Gastrocnemius medialis (tissue), 4 donors: Measurements from ENCODE around the gene TMSB10. TPM values are rescaled to one million over a fixed set of nuclear protein-coding genes. Genes with fewer than 3 reads are reported as not detected.

ENCODE experiments used
- ATAC-seq, 2 donors: fragments of 150-250 bp; one replicate each; pipeline ENCODE4 v1.9.1; 2016
- DNase-seq, 2 donors: peaks; one replicate each; pipeline ENCODE4 v3.0.0-alpha.2; 2019
- H3K27ac ChIP-seq, 4 donors: fragments of 200-600 bp; sonication (generic); 1 replicate in 1 of 4; 2 replicates in 3 of 4; pipeline ENCODE4 v1.5.1; 2016 to 2018; ENCODE audit warnings: mild to moderate bottlenecking in 2 of 4, moderate library complexity in 1 of 4
- H3K27me3 ChIP-seq, 3 donors: fragments of 200-600 bp; sonication (generic) in 2 of 3; 1 replicate in 1 of 3; 2 replicates in 2 of 3; pipeline versions ENCODE4 v1.5.1 to v1.6.0; 2016 to 2019; ENCODE audit warnings: mild to moderate bottlenecking in 1 of 3, moderate library complexity in 1 of 3
- H3K36me3 ChIP-seq, 2 donors: fragments of 200-600 bp; sonication (generic) in 1 of 2; one replicate each; pipeline ENCODE4 v1.5.1; 2017 to 2018
- H3K4me1 ChIP-seq, 2 donors: fragments of 200-600 bp; sonication (generic) in 1 of 2; one replicate each; pipeline ENCODE4 v1.5.1; 2016 to 2017; ENCODE audit warnings: mild to moderate bottlenecking in 2 of 2
- H3K4me3 ChIP-seq, 4 donors: fragments of 200-600 bp; sonication (generic) in 3 of 4; 1 replicate in 1 of 4; 2 replicates in 3 of 4; pipeline ENCODE4 v1.5.1; 2016 to 2019; ENCODE audit warnings: mild to moderate bottlenecking in 2 of 4
- H3K9me3 ChIP-seq, 3 donors: fragments of 200-600 bp; sonication (generic) in 2 of 3; 1 replicate in 1 of 3; 2 replicates in 2 of 3; pipeline ENCODE4 v1.5.1; 2016 to 2019
- CTCF ChIP-seq, 5 experiments: fragments of 450-650 bp in 3 of 5; fragments of 200-600 bp in 2 of 5; sonication (generic) in 2 of 5; IDR thresholded peaks in 4 of 5; conservative IDR thresholded peaks in 1 of 5; 1 replicate in 4 of 5; 2 replicates in 1 of 5; pipeline ENCODE4 v1.5.1; 2016 to 2019; ENCODE audit warnings: antibody characterized with exemption in 5 of 5, mild to moderate bottlenecking in 3 of 5, moderate library complexity in 3 of 5
- POLR2A ChIP-seq, 2 donors: fragments of 450-650 bp; IDR thresholded peaks; one replicate each; pipeline ENCODE4 v1.6.1; 2017; ENCODE audit warnings: antibody characterized with exemption in 2 of 2, mild to moderate bottlenecking in 2 of 2, moderate library complexity in 2 of 2
- in situ Hi-C, 4 donors: fragments of 200-750 bp; cut with MboI; loops; one replicate each; pipeline versions ENCODE4 v1.15.0 to v1.8.0; 2017; ENCODE audit warnings: low sequenced_read_pairs in 4 of 4
- intact Hi-C: fragments of 100-400 bp; cut with DNase I; formaldehyde crosslinking; loops from one replicate; pipeline ENCODE4 v1.15.1; 2023; ENCODE audit warnings: low total_unique reads
- total RNA-seq, 4 donors: library from RNA; depleted of rRNA; stranded (reverse); fragments of >200 nt; gene quantifications; one replicate each; pipeline versions ENCODE4 v1.1.0 to v1.2.3, GENCODE V29; 2016

Gene TMSB10
- total RNA-seq, 4 donors from 2014 or later, result 329 to 954 (median 486) TPM

GRCh38 chr2:84904151-84904550, 1.3 kb upstream of the TMSB10 start:
- H3K4me3 ChIP-seq, result peak overlapping the region; percentile 78 to 96 (median 80)
- no peaks in the 10 kb centered on the region for H3K9me3 ChIP-seq
- H3K4me1 ChIP-seq, result peaks cover 5 to 21% of the 10 kb centered on the region in 2 donors
- no peak for DNase-seq
- intact Hi-C loops (loop anchor here (2.0 kb wide), 1 partner anchor 21 kb away; no protein-coding TSS in a partner anchor), in situ Hi-C loops (loop anchor here in 1 of 4 donors (25.0 kb wide), 1 partner anchor 358 kb away; no protein-coding TSS in a partner anchor)
- TF ChIP-seq POLR2A (IDR thresholded peaks at IDR 0.05), result no peak
- TF ChIP-seq CTCF (IDR thresholded peaks at IDR 0.05 in 4 of 5, conservative IDR thresholded peaks at IDR 0.05 in 1 of 5), result no peak
- H3K27me3 ChIP-seq, result peaks cover 0 to 8% (median 0%) of the 10 kb centered on the region in 3 donors
- no peak for ATAC-seq
- H3K27ac ChIP-seq, result peak overlapping the region; percentile 73 to 87 (median 82)
- H3K36me3 ChIP-seq, result no peaks in the 10 kb centered on the region

- peak overlapping the region; percentile 78 to 96 (median 80) for H3K4me3 ChIP-seq
- H3K27me3 ChIP-seq, result peaks cover 0 to 8% (median 0%) of the 10 kb centered on the region in 3 donors
- in situ Hi-C loops, result loop anchor here in 1 of 4 donors (25.0 kb wide), 1 partner anchor 358 kb away; no protein-coding TSS in a partner anchor
- peak; percentile 70 to 75 for ATAC-seq
- intact Hi-C loops, result loop anchor here (2.0 kb wide), 1 partner anchor 20 kb away; no protein-coding TSS in a partner anchor
- no peaks in the 10 kb centered on the region for H3K9me3 ChIP-seq
- peak overlapping the region; percentile 73 to 87 (median 82) for H3K27ac ChIP-seq
- H3K36me3 ChIP-seq, result no peaks in the 10 kb centered on the region
- DNase-seq, result peak; percentile 64 to 71
- H3K4me1 ChIP-seq, result peaks cover 5 to 21% of the 10 kb centered on the region in 2 donors
- peak; percentile 16 to 32 for TF ChIP-seq POLR2A (IDR thresholded peaks at IDR 0.05)
- no peak for TF ChIP-seq CTCF (IDR thresholded peaks at IDR 0.05 in 4 of 5, conservative IDR thresholded peaks at IDR 0.05 in 1 of 5)
Measured at GRCh38 chr2:84904717-84905174, 710 bp upstream of the TMSB10 start.

- TF ChIP-seq POLR2A (IDR thresholded peaks at IDR 0.05) (no peak), CTCF (IDR thresholded peaks at IDR 0.05 in 4 of 5, conservative IDR thresholded peaks at IDR 0.05 in 1 of 5) (no peak)
- Histone ChIP-seq H3K27me3 (peaks cover 0 to 8% (median 0%) of the 10 kb centered on the region in 3 donors), H3K4me1 (peaks cover 5 to 21% of the 10 kb centered on the region in 2 donors), H3K36me3 (no peaks in the 10 kb centered on the region), H3K4me3 (peak overlapping the region; percentile 78 to 96 (median 80)), H3K9me3 (no peaks in the 10 kb centered on the region), H3K27ac (peak overlapping the region; percentile 78 to 87 (median 82))
- DNase-seq (no peak), ATAC-seq (no peak)
- in situ Hi-C loops, result loop anchor here in 1 of 4 donors (25.0 kb wide), 1 partner anchor 356 kb away; no protein-coding TSS in a partner anchor
- intact Hi-C loops, result no loop called here
Measured at GRCh38 chr2:84906108-84906899, 848 bp downstream of the TMSB10 start.

- TF ChIP-seq CTCF (IDR thresholded peaks at IDR 0.05 in 4 of 5, conservative IDR thresholded peaks at IDR 0.05 in 1 of 5) (no peak), POLR2A (IDR thresholded peaks at IDR 0.05) (peak; percentile 44 to 50)
- Histone ChIP-seq H3K9me3 (no peaks in the 10 kb centered on the region), H3K27ac (peak overlapping the region; percentile 78 to 87 (median 82)), H3K27me3 (peaks cover 0 to 8% (median 0%) of the 10 kb centered on the region in 3 donors), H3K4me1 (peaks cover 5 to 21% of the 10 kb centered on the region in 2 donors), H3K36me3 (no peaks in the 10 kb centered on the region), H3K4me3 (peak overlapping the region; percentile 78 to 96 (median 80))
- DNase-seq (peak; percentile 31 to 51), ATAC-seq (peak; percentile 58 to 61)
- in situ Hi-C loops (loop anchor here in 1 of 4 donors (25.0 kb wide), 1 partner anchor 355 kb away; no protein-coding TSS in a partner anchor), intact Hi-C loops (no loop called here)
Measured at GRCh38 chr2:84906900-84907714, 1.7 kb downstream of the TMSB10 start.
